Panc1 (cell line): ENCODE results near the gene LY6G5B. TPM values are rescaled to one million over a fixed set of nuclear protein-coding genes. Genes with fewer than 3 reads are reported as not detected.

ENCODE experiments used
- ATAC-seq: fragments of 200-7000 bp; cut with Tn5 transposase; 2 replicates; pipeline ENCODE4 v1.9.1; 2020; ENCODE audit warnings: mild to moderate bottlenecking, moderate library complexity
- BruUV-seq: library from RNA; stranded (reverse); fragments of 400-500 nt; replicated peaks from 2 replicates; lab custom pipeline; 2021; lab: Mats Ljungman, UMichigan
- CTCF ChIA-PET: fragments of 300-600 bp; sonication (Branson Sonifier 250); formaldehyde crosslinking; loops from one replicate; lab custom pipeline; 2022; ENCODE audit warnings: antibody characterized with exemption; lab: Charles Lee
- POLR2A ChIA-PET: fragments of 300-600 bp; sonication (Branson Sonifier 250); formaldehyde crosslinking; loops from one replicate; lab custom pipeline; 2022; ENCODE audit warnings: antibody characterized with exemption; lab: Charles Lee
- DNase-seq: peaks from one replicate; pipeline ENCODE4 v3.0.0-alpha.2; 2010; ENCODE audit warnings: low read depth, low spot score
- H3K27ac ChIP-seq: 2 replicates; pipeline ENCODE4 v1.5.1; 2011; ENCODE audit warnings: mild to moderate bottlenecking, low read length, inconsistent platforms
- H3K27me3 ChIP-seq: fragments of 200-500 bp; sonication (Bioruptor generic); 2 replicates; pipeline ENCODE4 v1.6.0; 2014; ENCODE audit warnings: low read length, inconsistent platforms; ENCODE audit not compliant: control insufficient read depth, insufficient read depth
- H3K36me3 ChIP-seq: fragments of 200-500 bp; sonication (Bioruptor generic); 2 replicates; pipeline ENCODE4 v1.5.1; 2014; ENCODE audit warnings: inconsistent platforms, mild to moderate bottlenecking, low read length, moderate library complexity; ENCODE audit not compliant: control insufficient read depth, insufficient read depth
- H3K4me1 ChIP-seq: 2 replicates; pipeline ENCODE4 v1.5.1; 2011; ENCODE audit warnings: inconsistent platforms, mild to moderate bottlenecking, low read length, moderate library complexity; ENCODE audit not compliant: control insufficient read depth, insufficient read depth
- H3K4me3 ChIP-seq, 2 experiments: 2 replicates each; pipeline ENCODE4 v1.5.1; 2011 to 2012; ENCODE audit warnings: low read depth in 2 of 2, low read length in 2 of 2, mild to moderate bottlenecking in 2 of 2, inconsistent platforms in 1 of 2, moderate library complexity in 1 of 2
- H3K9me3 ChIP-seq: fragments of 200-500 bp; sonication (Bioruptor generic); 2 replicates; pipeline ENCODE4 v1.5.1; 2014; ENCODE audit warnings: low read depth, mild to moderate bottlenecking, inconsistent platforms, low read length, moderate library complexity; ENCODE audit not compliant: control insufficient read depth, insufficient read depth
- CTCF ChIP-seq: fragments of 450-650 bp; IDR thresholded peaks from 2 replicates; pipeline ENCODE4 v1.5.1; 2017; ENCODE audit warnings: mild to moderate bottlenecking
- POLR2AphosphoS5 ChIP-seq: IDR thresholded peaks from 2 replicates; pipeline ENCODE4 v1.6.1; 2012; ENCODE audit warnings: mild to moderate bottlenecking, low read depth, low read length, moderate library complexity
- SIN3A ChIP-seq: IDR thresholded peaks from 2 replicates; pipeline ENCODE4 v1.6.1; 2012; ENCODE audit warnings: low read depth, mild to moderate bottlenecking, low read length, moderate library complexity, borderline replicate concordance; ENCODE audit not compliant: insufficient read depth
- TCF7L2 ChIP-seq: IDR thresholded peaks from 2 replicates; pipeline ENCODE4 v1.6.1; 2011; ENCODE audit warnings: mild to moderate bottlenecking, low read depth, low read length, inconsistent platforms
- in situ Hi-C: cut with HindIII; loops from 2 replicates; pipeline ENCODE4 v1.10.0; 2016; ENCODE audit warnings: low sequenced_read_pairs, low pct_unique_long_range_greater_than_20kb
- intact Hi-C: fragments of 100-400 bp; cut with micrococcal nuclease; formaldehyde crosslinking; loops from one replicate; pipeline ENCODE4 v1.10.0; 2022; ENCODE audit not compliant: unreplicated experiment
- total RNA-seq: library from RNA; stranded (reverse); gene quantifications from one replicate; pipeline ENCODE4 v1.2.1, GENCODE V29; 2021; ENCODE audit not compliant: unreplicated experiment
- TF ChIP-seq, protein P1 (sequence below), 2 experiments: IDR thresholded peaks; 2 replicates each; pipeline ENCODE4 v1.6.1; 2011 to 2012; ENCODE audit warnings: low read depth in 2 of 2, control low read depth in 1 of 2, low read length in 1 of 2, mild to moderate bottlenecking in 1 of 2, moderate library complexity in 1 of 2; ENCODE audit not compliant: insufficient read depth in 1 of 2

The LY6G5B gene
- total RNA-seq, 1 experiment from 2014 or later, result 21.2 TPM

- BruUV-seq, result no TSS peak
- ChIA-PET CTCF (no interaction called here), POLR2A (no interaction called here)
- in situ Hi-C loops (no loop called here), intact Hi-C loops (loop anchor here (5.0 kb wide), 2 partner anchors 89 to 149 kb away; no protein-coding TSS in a partner anchor)
- peaks cover 4% of the 10 kb centered on the region; the same call in 1 of the 2 replicates for H3K4me1 ChIP-seq
- H3K4me3 ChIP-seq, result no peak overlapping the region
- no peak for ATAC-seq
- TF ChIP-seq CTCF (no peak), SIN3A (no peak), TCF7L2 (no peak), POLR2AphosphoS5 (no peak)
- TF ChIP-seq, protein P1, sequence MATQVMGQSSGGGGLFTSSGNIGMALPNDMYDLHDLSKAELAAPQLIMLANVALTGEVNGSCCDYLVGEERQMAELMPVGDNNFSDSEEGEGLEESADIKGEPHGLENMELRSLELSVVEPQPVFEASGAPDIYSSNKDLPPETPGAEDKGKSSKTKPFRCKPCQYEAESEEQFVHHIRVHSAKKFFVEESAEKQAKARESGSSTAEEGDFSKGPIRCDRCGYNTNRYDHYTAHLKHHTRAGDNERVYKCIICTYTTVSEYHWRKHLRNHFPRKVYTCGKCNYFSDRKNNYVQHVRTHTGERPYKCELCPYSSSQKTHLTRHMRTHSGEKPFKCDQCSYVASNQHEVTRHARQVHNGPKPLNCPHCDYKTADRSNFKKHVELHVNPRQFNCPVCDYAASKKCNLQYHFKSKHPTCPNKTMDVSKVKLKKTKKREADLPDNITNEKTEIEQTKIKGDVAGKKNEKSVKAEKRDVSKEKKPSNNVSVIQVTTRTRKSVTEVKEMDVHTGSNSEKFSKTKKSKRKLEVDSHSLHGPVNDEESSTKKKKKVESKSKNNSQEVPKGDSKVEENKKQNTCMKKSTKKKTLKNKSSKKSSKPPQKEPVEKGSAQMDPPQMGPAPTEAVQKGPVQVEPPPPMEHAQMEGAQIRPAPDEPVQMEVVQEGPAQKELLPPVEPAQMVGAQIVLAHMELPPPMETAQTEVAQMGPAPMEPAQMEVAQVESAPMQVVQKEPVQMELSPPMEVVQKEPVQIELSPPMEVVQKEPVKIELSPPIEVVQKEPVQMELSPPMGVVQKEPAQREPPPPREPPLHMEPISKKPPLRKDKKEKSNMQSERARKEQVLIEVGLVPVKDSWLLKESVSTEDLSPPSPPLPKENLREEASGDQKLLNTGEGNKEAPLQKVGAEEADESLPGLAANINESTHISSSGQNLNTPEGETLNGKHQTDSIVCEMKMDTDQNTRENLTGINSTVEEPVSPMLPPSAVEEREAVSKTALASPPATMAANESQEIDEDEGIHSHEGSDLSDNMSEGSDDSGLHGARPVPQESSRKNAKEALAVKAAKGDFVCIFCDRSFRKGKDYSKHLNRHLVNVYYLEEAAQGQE (IDR thresholded peaks at IDR 0.05; ENCODE audit: insufficient read depth in 1 of 2, low read depth in 2 of 2, low read length in 1 of 2), result no peak
- H3K9me3 ChIP-seq, result no peaks in the 10 kb centered on the region
- no peak for DNase-seq
- no peaks in the 10 kb centered on the region for H3K27me3 ChIP-seq
- 0 out of 2 replicates have a peak, but pooled peaks cover 2% of the 10 kb centered on the region for H3K36me3 ChIP-seq
- H3K27ac ChIP-seq, result no peak overlapping the region
Measured at GRCh38 chr6:31683591-31683990, 13.8 kb downstream of the LY6G5B start.

DNA sequence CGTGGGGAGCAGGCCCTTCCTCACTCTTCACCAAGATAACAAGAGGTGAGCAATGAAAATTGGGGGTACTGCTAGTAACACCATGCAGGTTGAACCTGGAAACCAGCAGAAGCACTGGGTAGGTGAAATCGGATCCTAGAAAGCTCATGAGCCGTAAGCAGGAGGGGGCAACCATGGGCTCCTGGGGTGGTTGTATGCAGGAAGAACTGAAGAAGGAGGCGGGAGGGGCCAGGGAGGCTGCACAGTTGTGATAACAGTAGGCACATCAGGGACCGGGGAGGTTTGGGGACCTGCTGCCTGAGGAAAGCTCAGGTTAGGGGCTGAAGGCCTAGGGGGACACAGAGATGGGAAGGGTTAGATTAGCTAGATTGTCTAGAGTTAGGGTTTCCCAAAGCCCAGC lies 16.7 kb downstream of the LY6G5B start:
- H3K36me3 ChIP-seq, result 0 out of 2 replicates have a peak, but pooled peaks cover 5% of the 10 kb centered on the region
- intact Hi-C loops, result no loop called here
- H3K27ac ChIP-seq, result no peak overlapping the region
- in situ Hi-C loops, result no loop called here
- DNase-seq, result no peak
- no peak for ATAC-seq
- H3K9me3 ChIP-seq, result no peaks in the 10 kb centered on the region
- TF ChIP-seq CTCF (no peak), POLR2AphosphoS5 (no peak), SIN3A (no peak), TCF7L2 (no peak)
- TF ChIP-seq, protein P1 (IDR thresholded peaks at IDR 0.05; ENCODE audit: insufficient read depth in 1 of 2, low read depth in 2 of 2, low read length in 1 of 2), result no peak
- H3K4me1 ChIP-seq, result no peaks in the 10 kb centered on the region
- ChIA-PET CTCF (no interaction called here), POLR2A (no interaction called here)
- no peaks in the 10 kb centered on the region for H3K27me3 ChIP-seq
- no peak overlapping the region for H3K4me3 ChIP-seq
- BruUV-seq, result no TSS peak
